Measurements from ENCODE around the gene SNCAIP.
"Not testable (repeated sequence)": the region's sequence is repeated elsewhere in the genome, so short reads cannot be mapped to it uniquely, and the experiment has no call there.

SNCAIP gene

GRCh38 chr5:122470365-122470764, 158.3 kb downstream of the SNCAIP start:
- no peak for DNase-seq

- no peak for DNase-seq
Measured at GRCh38 chr5:122471031-122471751, 159.2 kb downstream of the SNCAIP start.

- no peak for DNase-seq
Measured at GRCh38 chr5:122471752-122472061, 159.7 kb downstream of the SNCAIP start.

GRCh38 chr5:122473138-122473843, 161.3 kb downstream of the SNCAIP start:
- no peak for DNase-seq

GRCh38 chr5:122473941-122474340, 161.9 kb downstream of the SNCAIP start:
- DNase-seq, result no peak

GRCh38 chr5:122478741-122479442, 166.9 kb downstream of the SNCAIP start:
- DNase-seq, result no peak

- no peak for DNase-seq
Measured at GRCh38 chr5:122480146-122480545, 168.1 kb downstream of the SNCAIP start.

- no peak for DNase-seq
Measured at GRCh38 chr5:122484103-122484502, 172.1 kb downstream of the SNCAIP start.

GRCh38 chr5:122485226-122485625, 173.2 kb downstream of the SNCAIP start:
- no peak for DNase-seq

- not testable (repeated sequence) for DNase-seq
Measured at GRCh38 chr5:122486616-122487015, 174.6 kb downstream of the SNCAIP start.

GRCh38 chr5:122490718-122491117, 178.7 kb downstream of the SNCAIP start:
- DNase-seq, result no peak

- DNase-seq, result no peak
Measured at GRCh38 chr5:122492675-122493074, 180.6 kb downstream of the SNCAIP start.

GRCh38 chr5:122493091-122494021, 181.3 kb downstream of the SNCAIP start:
- no peak for DNase-seq

GRCh38 chr5:122494109-122494508, 182.1 kb downstream of the SNCAIP start:
- DNase-seq, result no peak

- DNase-seq, result no peak
Measured at GRCh38 chr5:122498163-122498562, 186.1 kb downstream of the SNCAIP start.

GRCh38 chr5:122499585-122499984, 187.5 kb downstream of the SNCAIP start:
- DNase-seq, result no peak

- DNase-seq, result no peak
Measured at GRCh38 chr5:122500245-122501088, 188.4 kb downstream of the SNCAIP start.

- no peak for DNase-seq
Measured at GRCh38 chr5:122501089-122501435, 189.0 kb downstream of the SNCAIP start.

- no peak for DNase-seq
Measured at GRCh38 chr5:122507045-122507444, 195.0 kb downstream of the SNCAIP start.

- DNase-seq, result no peak
Measured at GRCh38 chr5:122507581-122507980, 195.5 kb downstream of the SNCAIP start.

GRCh38 chr5:122508623-122509022, 196.6 kb downstream of the SNCAIP start:
- no peak for DNase-seq
